C4-2B (cell line): ENCODE results near the gene TRNT1.
A peak's percentile ranks its signal among the peaks of the same experiment; 100 is the strongest.

Experiments
- H3K27ac ChIP-seq: fragments of 450-650 bp; 2 replicates; pipeline ENCODE4 v1.5.1; 2017
- ZFX ChIP-seq: fragments of 450-650 bp; IDR thresholded peaks from 2 replicates; pipeline ENCODE4 v1.6.1; 2017
- TF ChIP-seq, protein P1 (sequence below): fragments of 450-650 bp; conservative IDR thresholded peaks from 2 replicates; pipeline ENCODE4 v1.5.1; 2017; ENCODE audit warnings: mild to moderate bottlenecking

TRNT1 gene

DNA sequence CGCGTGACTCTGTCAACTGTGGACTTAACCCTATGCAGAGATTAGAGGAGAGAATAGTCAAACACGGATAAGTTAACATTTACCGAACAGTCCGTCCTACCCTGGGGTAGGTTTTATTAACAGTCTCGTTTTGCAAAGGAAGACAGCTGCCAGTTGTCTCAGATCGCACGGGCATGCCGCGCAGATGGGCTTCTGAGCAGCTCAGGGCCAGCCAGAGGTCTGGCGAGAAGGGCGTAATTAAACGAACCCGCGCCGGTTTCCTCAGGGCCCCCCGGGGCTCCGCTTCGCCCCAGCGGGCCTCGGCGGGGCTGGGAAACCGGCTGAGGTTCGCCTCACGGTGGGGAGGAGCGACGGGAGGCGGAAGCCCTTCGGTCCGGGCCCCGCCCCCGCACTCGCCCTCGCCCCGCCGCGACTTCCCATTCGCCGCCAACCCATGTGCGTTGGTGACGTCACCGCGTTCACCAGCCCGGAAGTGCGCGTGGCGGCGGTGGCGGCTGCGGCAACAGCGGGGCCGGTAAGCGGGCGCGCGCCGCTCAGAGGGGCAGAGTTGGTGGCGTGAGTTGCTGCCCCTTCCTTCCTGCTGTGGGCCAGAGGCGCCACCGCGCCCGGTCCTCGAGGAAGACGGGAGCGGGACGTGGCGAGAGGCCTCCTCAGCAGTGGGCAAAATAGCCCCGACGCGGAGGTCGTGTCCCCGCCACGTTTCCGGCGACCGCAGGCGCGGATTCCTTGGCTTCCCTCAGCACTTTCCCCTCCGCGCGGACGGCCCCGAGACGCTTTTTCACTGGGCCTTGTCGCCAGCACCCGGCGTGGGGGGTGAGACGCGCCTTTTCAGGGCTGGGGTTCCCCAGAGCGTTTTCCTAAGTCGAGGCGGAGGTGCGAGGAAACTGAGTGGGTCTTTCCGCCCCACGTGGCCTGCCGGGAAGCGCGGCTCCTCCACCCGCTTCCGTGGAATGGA, at the start of gene TRNT1:
TRNT1 (plus strand) TSS at position 464 of the 955 bp plus-strand sequence. CDS start 2,101 bp downstream, outside the sequence.
- peak within 1 kb of the TSS; percentile 92 for H3K27ac ChIP-seq
- TF ChIP-seq ZFX: peak; percentile 29; the same call in 1 of the 2 replicates
- TF ChIP-seq, protein P1, sequence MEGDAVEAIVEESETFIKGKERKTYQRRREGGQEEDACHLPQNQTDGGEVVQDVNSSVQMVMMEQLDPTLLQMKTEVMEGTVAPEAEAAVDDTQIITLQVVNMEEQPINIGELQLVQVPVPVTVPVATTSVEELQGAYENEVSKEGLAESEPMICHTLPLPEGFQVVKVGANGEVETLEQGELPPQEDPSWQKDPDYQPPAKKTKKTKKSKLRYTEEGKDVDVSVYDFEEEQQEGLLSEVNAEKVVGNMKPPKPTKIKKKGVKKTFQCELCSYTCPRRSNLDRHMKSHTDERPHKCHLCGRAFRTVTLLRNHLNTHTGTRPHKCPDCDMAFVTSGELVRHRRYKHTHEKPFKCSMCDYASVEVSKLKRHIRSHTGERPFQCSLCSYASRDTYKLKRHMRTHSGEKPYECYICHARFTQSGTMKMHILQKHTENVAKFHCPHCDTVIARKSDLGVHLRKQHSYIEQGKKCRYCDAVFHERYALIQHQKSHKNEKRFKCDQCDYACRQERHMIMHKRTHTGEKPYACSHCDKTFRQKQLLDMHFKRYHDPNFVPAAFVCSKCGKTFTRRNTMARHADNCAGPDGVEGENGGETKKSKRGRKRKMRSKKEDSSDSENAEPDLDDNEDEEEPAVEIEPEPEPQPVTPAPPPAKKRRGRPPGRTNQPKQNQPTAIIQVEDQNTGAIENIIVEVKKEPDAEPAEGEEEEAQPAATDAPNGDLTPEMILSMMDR: no peak

DNA sequence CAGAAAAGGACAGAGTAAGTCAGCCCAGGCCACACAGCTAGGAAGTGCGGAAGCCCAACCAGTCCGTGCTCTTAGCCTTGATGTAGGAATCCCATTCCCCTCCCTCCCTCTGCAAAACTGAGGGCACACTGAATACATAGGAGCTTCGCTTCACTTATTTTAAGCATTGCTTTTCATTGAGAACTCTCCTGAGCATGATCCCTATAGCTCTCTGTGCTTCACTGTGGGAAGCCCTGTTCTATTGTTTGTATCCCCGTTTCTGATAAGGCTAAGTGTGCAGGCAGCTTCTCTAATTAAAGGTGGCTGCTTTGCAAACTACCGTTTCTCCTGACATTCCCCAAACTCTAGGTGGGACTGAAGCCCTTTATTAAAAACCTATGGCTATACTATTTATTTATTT, 46.4 kb upstream of the TRNT1 start:
- TF ChIP-seq, protein P1: no peak
- no peak for TF ChIP-seq ZFX
- H3K27ac ChIP-seq: no peak overlapping the region

DNA sequence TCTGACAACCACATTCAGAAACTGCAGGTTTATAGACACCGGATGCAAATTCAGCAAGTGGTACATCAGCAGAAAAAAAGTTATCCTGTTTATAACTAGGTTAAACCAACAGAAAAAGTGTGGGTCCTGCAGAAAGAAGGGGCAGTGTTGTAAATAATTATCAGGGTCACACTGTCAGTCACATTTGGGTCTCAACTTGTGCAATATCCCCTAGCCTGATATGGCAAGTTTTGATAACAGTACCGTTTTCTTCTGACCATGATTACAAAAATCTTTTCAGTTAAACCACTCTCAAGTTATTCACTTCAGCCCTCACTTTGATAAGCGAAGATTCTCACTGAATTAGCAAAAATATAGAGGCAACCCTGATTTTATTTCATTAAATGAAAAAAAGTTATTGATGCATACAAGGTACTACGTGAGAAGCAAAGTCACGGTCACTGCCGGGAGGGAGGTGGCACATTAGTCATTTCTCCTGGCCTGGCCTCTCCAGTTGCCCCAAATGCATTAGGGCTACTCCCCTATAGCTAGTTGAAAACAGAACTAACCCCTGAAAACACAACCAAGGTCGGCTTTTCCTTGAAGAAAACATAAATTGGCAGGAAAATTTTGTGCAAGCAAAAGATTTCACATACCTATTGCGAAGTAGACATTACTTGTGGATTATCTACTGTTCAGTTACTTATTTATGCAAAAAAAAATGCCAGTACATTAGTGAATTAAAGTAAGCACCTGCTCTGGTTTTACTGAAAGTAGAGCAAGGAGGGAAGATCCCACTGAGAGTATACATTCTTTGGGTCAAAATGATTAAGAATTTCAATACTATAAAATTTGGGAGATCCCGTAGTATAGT, 45.1 kb upstream of the TRNT1 start:
- H3K27ac ChIP-seq: no peak overlapping the region
- TF ChIP-seq, protein P1: no peak
- no peak for TF ChIP-seq ZFX

DNA sequence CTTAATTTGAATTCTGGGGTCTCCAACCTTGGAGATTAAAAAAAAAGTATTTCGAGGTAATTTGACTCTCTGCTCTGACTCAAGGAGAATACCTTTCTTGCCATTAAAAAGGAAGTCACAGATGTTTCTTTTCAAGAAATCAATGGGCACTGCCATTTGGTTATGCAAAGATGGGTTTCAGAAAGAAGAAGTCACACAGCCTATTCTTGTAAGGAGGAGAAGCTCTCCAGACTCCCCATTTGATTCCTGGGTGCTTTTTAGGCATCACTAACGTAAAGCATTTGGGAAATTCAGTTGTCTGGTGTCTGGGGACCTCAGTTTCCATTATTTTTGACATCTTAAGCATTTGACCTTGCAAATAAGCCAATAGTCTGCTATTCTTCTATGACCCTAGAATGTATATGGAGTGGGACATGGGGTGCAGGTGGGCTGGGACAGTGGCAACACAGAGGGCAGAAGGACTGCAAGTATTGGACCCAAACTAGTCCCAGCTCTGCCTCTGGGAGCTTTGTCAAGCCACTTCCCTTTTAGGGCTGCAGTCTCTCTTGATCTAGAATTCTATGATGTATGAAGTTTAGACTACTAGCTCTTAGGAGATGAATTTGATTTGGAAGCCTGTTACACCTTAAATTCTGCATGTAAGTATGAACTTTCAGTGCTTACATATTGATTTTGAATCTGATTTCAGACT, 44.4 kb upstream of the TRNT1 start:
- TF ChIP-seq, protein P1: no peak
- TF ChIP-seq ZFX: no peak
- H3K27ac ChIP-seq: no peak overlapping the region

DNA sequence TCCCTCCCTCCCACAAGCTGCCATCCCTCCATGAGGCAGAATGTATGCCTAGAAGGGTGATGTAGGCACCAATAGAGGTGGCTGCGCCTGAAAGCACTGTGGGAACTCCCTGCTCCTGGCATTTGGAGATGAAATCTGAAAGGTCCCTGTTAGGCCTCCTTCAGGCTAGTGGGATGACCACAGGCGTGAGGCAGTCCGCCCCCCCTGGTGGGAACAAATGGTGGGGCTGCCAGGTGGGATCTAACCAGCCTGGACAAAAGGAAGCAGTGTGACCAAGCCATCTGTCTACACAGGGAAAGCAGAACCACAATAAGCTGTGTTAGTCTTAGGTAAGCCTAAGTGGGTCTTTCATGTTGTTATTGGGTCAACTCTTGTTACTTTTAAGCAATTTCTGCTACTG, 41.9 kb upstream of the TRNT1 start:
- TF ChIP-seq, protein P1: no peak
- no peak for TF ChIP-seq ZFX

DNA sequence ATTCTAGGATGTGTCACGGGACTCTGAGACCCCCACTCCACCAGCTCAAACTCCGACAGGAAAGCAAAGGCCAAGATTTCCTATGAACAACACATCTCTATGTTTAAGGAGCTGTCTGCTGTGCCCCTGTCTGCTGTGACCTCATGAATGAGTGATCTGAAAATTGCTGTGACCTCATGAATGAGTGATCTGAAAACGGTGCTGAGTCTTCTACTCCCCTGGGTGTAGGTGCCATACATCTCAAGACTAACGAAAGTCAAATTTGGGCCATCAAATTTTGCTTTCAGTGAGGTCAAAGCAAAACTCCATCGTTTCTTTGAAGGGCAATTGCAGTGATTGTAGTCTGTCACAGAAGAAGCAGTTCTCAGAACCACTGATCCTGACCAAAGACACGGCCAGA, 41.0 kb upstream of the TRNT1 start:
- TF ChIP-seq ZFX: no peak
- TF ChIP-seq, protein P1: no peak
- H3K27ac ChIP-seq: no peak overlapping the region

More for the DNA sequence above, 41.9 kb upstream of the TRNT1 start:
- H3K27ac ChIP-seq: no peak overlapping the region
